Activated T-cell treated with anti-CD3 and anti-CD28 coated beads, Interleukin-2, amount 50 U/mL, for 1 hour (primary cell): ENCODE data around the gene NCMAP.

Source experiments
- DNase-seq: peaks from one replicate; pipeline ENCODE4 v3.0.0-alpha.2; 2020

NCMAP gene

DNA sequence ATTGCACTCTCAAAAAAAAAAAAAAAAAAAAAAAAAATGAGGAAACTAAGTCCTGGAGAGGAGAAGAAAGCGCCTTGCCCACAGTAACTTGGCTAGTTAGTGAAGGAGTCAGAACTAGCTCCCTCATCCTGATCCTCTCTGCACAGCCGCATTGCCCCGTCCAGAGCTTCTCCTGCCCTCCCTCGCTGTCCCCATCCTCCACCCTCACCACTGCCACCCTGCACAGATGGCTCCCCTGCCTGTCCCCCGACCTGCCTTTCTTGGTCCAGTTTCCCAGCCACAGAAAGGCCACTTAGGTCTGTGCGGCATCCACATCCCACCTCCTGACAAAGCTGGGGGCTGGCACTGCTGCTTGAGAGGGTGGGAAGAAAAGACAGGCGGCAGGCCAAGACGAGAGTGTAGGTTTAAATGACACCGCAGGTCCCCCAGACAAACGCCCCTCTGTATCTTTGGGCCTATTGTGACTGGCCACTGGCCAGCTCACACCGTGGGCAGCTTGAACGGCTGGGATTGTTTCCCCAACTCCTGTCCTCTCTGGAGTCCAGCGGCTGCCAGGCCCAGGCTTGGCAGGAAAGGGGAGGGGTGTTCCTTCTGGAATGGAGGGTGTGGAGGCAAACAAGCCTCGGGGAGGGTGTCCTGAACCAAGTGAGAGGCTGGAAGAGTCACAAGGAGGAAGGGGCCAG is 20.2 kb downstream of the NCMAP start:
- DNase-seq = no peak

- DNase-seq = no peak
These were observed 23.0 kb downstream of the NCMAP start for GRCh38 chr1:24578846-24579245.

GRCh38 chr1:24580756-24581155 is 24.9 kb downstream of the NCMAP start:
- no peak for DNase-seq

DNA sequence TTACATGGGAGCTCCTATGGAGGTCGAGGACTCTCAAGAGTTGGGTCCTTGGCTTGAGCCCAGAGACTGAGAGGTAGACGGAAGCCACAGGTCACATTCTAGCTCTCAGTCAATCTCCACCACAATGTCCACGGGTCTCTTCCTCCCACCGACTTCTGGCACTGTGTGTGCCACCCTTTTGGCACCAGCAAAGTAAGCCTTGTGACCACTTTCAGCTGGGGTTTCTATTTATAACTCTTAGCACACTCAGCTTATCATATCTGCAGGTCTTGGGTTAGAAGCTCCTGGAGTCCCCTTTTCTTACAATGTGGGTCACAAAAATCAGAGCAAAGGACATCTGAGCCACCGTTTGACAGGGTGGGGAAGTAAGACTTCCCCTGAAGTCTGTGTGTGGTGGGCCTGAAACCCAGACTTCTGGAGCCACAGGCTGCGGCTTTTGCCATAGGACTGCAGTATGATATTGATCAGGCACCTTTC is 28.3 kb downstream of the NCMAP start:
- DNase-seq = no peak

- DNase-seq = no peak
These were observed 30.2 kb downstream of the NCMAP start for GRCh38 chr1:24586119-24586518.

DNA sequence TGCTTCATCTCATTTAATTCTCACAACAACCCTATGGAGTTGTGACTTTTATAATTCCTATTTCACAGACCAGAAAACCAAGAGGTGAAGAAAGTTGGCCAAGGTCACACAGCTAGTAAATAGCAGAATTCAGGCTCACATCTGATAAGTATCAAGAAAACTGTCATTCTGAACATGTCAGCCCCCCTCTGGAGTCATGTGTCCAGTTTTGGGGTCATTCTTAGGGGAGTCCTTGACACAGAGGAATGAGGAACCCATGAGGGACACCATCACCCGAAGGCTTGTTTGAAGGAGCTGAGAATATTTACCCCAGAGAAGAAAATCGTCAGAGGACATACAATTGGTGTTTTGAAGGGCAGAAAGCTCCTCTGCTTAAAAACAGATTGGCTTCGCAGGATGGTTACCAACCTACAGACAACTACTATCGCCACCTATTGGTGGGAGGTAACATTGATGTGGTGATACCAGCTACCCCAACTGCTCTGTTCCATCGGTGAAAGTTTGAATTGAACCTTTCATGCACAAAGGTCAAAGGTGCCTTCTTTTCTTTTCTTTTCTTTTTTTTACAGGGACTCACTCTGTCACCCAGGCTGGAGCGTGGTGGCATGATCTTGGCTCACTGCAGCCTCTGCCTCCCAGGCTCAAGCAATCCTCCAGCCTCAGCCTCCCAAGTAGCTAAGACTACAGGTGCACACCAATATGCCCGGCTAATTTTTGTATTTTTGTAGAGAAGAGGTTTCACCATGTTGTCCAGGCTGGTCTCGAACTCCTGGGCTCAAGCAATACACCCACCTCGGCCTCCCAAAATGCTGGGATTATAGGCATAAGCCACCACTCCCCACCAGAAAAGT is 31.3 kb downstream of the NCMAP start:
- peak; percentile 34 for DNase-seq

DNA sequence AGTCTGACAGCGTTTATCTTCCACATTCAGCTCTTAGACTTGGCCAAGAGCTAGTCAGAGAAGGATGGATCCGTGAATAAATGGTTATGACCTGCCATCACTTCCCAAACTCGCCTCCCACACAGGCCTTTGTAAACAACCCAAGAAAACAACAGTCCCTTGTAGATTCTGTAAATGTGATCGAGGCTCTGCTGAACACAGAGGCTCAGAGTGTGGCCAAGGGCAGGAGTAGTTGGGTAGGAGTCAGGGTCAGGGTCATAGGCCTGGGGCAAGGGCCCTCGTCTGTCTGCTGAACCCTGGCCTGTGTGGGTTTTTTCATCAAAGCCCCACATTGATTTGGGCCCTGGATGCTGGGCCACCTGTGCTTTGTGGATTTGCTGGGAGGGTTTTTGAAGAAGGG is 32.7 kb downstream of the NCMAP start:
- DNase-seq = no peak

GRCh38 chr1:24589200-24589599 is 33.3 kb downstream of the NCMAP start:
- DNase-seq = no peak

DNA sequence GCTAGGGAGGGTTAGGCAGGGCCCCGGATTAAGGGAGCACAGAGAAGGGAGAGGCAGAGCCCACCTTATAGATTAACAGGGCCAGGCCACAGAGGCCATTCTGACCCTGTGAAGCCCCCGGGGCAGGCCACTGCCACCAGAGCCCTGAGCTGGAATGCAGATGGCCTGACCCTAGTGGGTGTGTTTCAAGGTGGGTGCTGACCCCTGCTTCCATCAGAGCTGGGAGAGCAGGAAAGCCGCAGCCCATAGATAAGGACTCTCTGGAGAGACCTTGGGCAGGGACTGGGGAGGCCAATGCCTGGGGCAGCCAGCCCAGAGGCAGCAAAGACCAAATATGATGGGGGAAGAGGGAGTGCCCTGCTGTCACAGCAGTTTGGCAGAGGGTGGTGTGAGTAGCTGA is 35.9 kb downstream of the NCMAP start:
- DNase-seq = no peak

GRCh38 chr1:24594328-24594598 is 38.4 kb downstream of the NCMAP start:
- DNase-seq = no peak

- no peak for DNase-seq
These were observed 40.6 kb downstream of the NCMAP start for GRCh38 chr1:24596401-24596880.

DNA sequence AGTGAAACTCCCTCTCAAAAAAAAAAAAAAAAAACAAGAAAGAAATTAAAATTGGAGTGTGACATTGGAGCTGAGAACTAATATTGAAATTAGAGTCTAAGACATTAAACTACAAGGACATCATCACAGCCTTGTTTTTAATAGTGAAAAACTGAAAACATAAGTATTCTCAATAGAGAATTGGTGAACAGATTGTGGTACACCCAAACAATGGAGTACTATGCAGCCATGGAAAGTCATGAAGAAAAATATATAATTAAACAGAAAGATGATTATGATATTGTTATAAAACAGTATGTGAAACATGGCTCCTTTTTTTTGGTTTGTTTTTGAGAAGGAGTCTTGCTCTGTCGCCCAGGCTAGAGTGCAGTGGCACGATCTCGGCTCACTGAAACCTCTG is 43.4 kb downstream of the NCMAP start:
- DNase-seq = no peak

GRCh38 chr1:24600551-24600950 is 44.7 kb downstream of the NCMAP start:
- DNase-seq = no peak

GRCh38 chr1:24605534-24606295 is 49.8 kb downstream of the NCMAP start:
- no peak for DNase-seq

DNA sequence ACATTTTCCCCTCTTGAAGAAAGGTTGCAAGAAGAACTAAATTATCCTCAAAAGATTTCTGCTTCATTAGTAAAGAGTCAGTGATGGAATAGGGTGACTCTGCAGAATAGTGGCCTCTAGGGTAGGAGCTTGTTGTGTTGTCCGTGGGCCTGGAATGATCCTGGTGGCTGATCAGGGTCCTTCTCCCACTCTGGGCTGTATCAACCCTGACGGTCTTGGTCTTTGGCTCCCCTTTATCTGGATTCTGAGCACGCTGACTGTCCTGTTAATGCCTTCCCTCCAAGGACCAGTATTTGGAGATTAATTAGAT is 50.4 kb downstream of the NCMAP start:
- no peak for DNase-seq

- no peak for DNase-seq
These were observed 50.7 kb downstream of the NCMAP start for GRCh38 chr1:24606621-24607020.

DNA sequence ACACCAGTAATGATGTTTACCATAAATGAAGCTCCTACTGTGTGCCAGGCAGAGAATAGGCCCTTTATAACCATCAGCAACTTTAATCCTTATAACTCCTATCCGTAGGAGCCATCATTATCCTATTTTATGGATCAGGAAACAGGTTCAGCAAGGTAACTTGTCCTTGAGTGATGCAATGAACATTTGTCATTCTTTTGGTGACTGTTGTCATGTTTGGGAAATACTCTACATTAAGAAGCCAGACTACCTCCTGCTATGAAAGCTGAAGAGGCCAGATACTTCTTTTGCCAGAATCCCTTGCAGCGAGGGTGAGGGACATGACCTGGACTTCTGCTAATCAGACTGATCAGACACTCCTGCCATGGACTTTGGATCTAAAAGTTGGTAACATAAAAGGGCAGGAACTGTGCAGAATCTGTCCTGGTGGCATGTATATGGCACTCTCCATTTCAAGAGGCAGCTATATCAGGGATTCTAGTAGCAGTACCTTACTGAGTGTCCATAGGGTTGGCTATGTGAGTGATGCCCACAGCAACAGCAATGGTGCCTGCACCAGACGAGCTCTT is 54.1 kb downstream of the NCMAP start:
- DNase-seq = no peak

DNA sequence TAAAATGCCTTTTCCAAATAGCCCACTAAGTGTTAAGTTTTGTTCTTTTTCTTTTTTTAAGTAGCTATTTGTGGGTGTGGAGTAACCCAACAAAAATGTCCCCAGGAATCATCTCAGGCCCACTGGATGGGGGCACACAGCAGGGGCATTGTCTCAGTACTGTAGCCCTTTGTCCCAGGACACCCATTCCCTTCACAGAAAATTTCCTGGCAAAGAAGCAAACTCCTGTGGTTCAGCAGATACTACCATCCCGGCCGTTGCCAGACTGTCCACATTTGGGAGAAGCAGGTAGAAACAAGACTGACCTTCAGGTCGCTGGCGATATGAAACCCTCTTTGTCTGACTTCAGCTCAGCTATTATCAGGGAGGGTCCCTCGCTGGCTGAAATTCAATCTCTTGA is 63.5 kb downstream of the NCMAP start:
- DNase-seq = no peak

DNA sequence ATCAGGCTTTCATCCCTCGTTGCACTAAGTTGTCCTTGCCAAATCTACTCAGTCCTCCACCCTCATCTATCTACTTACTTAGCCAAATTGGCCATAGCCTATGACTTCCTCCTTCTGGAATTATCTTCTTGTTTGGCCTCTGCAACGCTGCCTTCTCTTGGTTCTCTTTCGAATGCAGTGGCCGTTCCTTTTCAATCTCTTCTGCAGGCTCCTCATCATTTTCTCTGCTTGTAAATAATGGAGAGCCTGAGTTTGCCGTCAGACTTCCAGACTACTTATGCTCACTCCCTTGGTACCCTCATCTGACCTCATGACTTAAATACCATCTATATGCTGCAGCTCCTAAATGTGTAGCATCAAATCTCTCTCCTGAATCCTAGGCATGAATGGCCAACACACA is 64.8 kb downstream of the NCMAP start:
- DNase-seq = no peak

DNA sequence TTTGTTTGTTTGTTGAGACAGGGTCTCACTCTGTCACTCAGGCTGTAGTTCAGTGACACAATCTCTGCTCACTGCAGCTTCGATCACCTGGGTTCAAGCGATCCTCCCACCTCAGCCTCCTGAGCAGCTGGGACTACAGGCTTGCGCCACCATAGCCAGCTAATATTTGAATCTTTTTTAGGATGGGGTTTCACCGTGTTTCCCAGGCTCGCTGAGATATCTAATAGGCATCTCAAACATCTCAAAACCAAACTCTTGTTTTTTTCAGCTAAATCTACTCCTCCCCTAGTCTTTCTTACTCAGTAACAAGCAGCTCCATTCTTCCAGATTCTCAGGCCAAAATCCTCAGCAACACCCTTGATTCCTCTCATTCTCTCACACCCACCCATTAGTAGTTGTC is 65.2 kb downstream of the NCMAP start:
- DNase-seq = no peak

GRCh38 chr1:24622218-24622617 is 66.3 kb downstream of the NCMAP start:
- DNase-seq = no peak

- DNase-seq = no peak
These were observed 76.9 kb downstream of the NCMAP start for GRCh38 chr1:24632832-24633175.

GRCh38 chr1:24635195-24635843 is 79.4 kb downstream of the NCMAP start:
- DNase-seq = no peak
